HepG2 (cell line): Measurements from ENCODE around the gene CAVIN1.
A peak's percentile ranks its signal among the peaks of the same experiment; 100 is the strongest.

ENCODE experiments used
- CTCF ChIP-seq: sonication (generic); formaldehyde crosslinking; IDR thresholded peaks from 2 replicates; pipeline ENCODE4 v1.5.0; 2020; ENCODE audit warnings: mild to moderate bottlenecking, missing genetic modification reagents, moderate library complexity
- HDAC2 ChIP-seq: sonication (generic); formaldehyde crosslinking; IDR thresholded peaks from 2 replicates; pipeline ENCODE4 v1.4.0; 2020; ENCODE audit warnings: missing genetic modification reagents
- HIVEP1 ChIP-seq: sonication (generic); formaldehyde crosslinking; IDR thresholded peaks from 2 replicates; pipeline ENCODE4 v1.4.0; 2020; ENCODE audit warnings: mild to moderate bottlenecking, missing genetic modification reagents
- JARID2 ChIP-seq: sonication (generic); formaldehyde crosslinking; IDR thresholded peaks from 2 replicates; pipeline ENCODE4 v1.8.1; 2023; ENCODE audit warnings: missing genetic modification reagents, inconsistent platforms; ENCODE audit not compliant: insufficient replicate concordance
- SRF ChIP-seq: IDR thresholded peaks from 2 replicates; pipeline ENCODE4 v1.6.1; 2011; ENCODE audit warnings: mild to moderate bottlenecking, low read depth, low read length, moderate library complexity
- ZBTB44 ChIP-seq: sonication (generic); formaldehyde crosslinking; IDR thresholded peaks from 2 replicates; pipeline ENCODE4 v1.4.0; 2020; ENCODE audit warnings: missing genetic modification reagents
- ZNF629 ChIP-seq: sonication (generic); formaldehyde crosslinking; conservative IDR thresholded peaks from 2 replicates; pipeline ENCODE4 v1.5.0; 2020; ENCODE audit warnings: missing genetic modification reagents
- ZNF703 ChIP-seq: sonication (generic); formaldehyde crosslinking; IDR thresholded peaks from 2 replicates; pipeline ENCODE4 v1.5.1; 2020; ENCODE audit warnings: missing genetic modification reagents, mild to moderate bottlenecking, moderate library complexity, borderline replicate concordance
- ZNF768 ChIP-seq: sonication (generic); formaldehyde crosslinking; IDR thresholded peaks from 2 replicates; pipeline ENCODE4 v1.4.0; 2020; ENCODE audit warnings: missing genetic modification reagents
- TF ChIP-seq, protein P1 (sequence below): IDR thresholded peaks from 2 replicates; pipeline ENCODE4 v1.6.1; 2012; ENCODE audit warnings: inconsistent platforms

GRCh38 chr17:42422412-42422957 lies 571 bp downstream of the CAVIN1 start:
- TF ChIP-seq ZNF629 (CRISPR knock-in tag) (no peak), ZNF768 (CRISPR knock-in tag) (0 out of 2 replicates have a peak, but pooled peaks have one; percentile 45), CTCF (CRISPR knock-in tag) (no peak), SRF (no peak), ZNF703 (no peak), JARID2 (CRISPR knock-in tag) (no peak), HIVEP1 (CRISPR knock-in tag) (no peak; the same call in 1 of the 2 replicates), ZBTB44 (CRISPR knock-in tag) (no peak; the same call in 1 of the 2 replicates), HDAC2 (CRISPR knock-in tag) (no peak)
- TF ChIP-seq, protein P1, sequence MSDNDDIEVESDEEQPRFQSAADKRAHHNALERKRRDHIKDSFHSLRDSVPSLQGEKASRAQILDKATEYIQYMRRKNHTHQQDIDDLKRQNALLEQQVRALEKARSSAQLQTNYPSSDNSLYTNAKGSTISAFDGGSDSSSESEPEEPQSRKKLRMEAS, result peak; percentile 75
